ENCODE results near the gene PRKCH. TPM values are rescaled to one million over a fixed set of nuclear protein-coding genes. Genes with fewer than 3 reads are reported as not detected.

Gene PRKCH
- total RNA-seq, 1 donor from 2014 or later, result 145 TPM

GRCh38 chr14:61530896-61531295 lies 209.5 kb downstream of the PRKCH start:
- Mint-ChIP-seq H3K9me3 (no peaks in the 10 kb centered on the region), H3K4me1 (ENCODE audit: low read depth) (peaks cover 89% of the 10 kb centered on the region), H3K27ac (peak overlapping the region; percentile 42), H3K27me3 (ENCODE audit: insufficient read depth) (no peaks in the 10 kb centered on the region), H3K4me3 (no peak overlapping the region), H3K36me3 (ENCODE audit: low read depth) (peaks cover 73% of the 10 kb centered on the region)
- intact Hi-C loops (cut with micrococcal nuclease), result no loop called here
- no peak for DNase-seq (ENCODE audit: low spot score)

- H3K9me3 Mint-ChIP-seq, result no peaks in the 10 kb centered on the region
- no peak overlapping the region for H3K4me3 Mint-ChIP-seq
- peaks cover 76% of the 10 kb centered on the region for H3K36me3 Mint-ChIP-seq (ENCODE audit: low read depth)
Observed at GRCh38 chr14:61531465-61532122, 210.2 kb downstream of the PRKCH start.

DNA sequence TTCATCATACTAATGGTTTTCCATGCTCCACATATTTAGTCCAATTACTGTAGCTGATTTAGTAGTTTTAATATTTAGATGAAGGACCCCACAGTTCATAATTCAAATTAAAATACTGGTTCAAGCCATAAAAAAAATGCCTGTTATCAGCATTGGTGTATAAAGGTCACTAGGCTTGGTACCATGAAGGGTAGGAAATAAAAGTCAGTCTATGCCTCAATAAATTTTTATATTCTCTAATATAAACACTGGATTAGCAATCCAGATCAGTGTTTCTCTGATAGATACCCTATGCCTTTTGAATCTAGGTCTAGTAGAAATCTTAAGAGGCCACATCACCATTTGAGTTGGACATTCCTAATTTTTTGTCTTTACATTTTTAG lies 210.7 kb downstream of the PRKCH start:
- intact Hi-C loops (cut with micrococcal nuclease), result no loop called here
- Mint-ChIP-seq H3K27me3 (ENCODE audit: insufficient read depth) (no peaks in the 10 kb centered on the region), H3K27ac (no peak overlapping the region), H3K36me3 (ENCODE audit: low read depth) (peaks cover 76% of the 10 kb centered on the region), H3K4me1 (ENCODE audit: low read depth) (peaks cover 89% of the 10 kb centered on the region), H3K4me3 (no peak overlapping the region), H3K9me3 (no peaks in the 10 kb centered on the region)
- DNase-seq (ENCODE audit: low spot score), result no peak

More at GRCh38 chr14:61531465-61532122, 210.2 kb downstream of the PRKCH start:
- Mint-ChIP-seq H3K27ac (no peak overlapping the region), H3K27me3 (ENCODE audit: insufficient read depth) (no peaks in the 10 kb centered on the region), H3K4me1 (ENCODE audit: low read depth) (peaks cover 89% of the 10 kb centered on the region)
- DNase-seq (ENCODE audit: low spot score), result no peak
- intact Hi-C loops (cut with micrococcal nuclease), result no loop called here

DNA sequence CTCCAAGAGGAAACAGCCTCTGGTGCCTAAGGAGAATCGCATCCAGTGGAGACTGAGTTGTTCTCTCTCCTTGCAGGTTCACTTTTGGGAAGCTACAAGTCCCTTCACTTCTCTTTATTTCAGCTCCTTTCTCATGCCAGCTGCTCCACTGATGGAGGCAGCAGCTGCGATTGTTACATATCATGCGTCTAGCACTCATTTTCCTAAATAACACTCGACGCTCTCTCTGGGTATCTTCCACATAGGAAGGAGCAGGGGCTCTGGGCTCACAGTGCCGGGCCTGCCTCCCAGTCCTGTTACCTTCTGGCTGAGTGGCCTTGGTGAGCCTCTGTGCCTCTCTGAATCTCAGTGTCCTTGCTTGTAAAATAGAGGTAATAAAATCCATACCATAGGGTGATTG lies 211.4 kb downstream of the PRKCH start:
- Mint-ChIP-seq H3K4me1 (ENCODE audit: low read depth) (peaks cover 89% of the 10 kb centered on the region), H3K9me3 (no peaks in the 10 kb centered on the region), H3K4me3 (no peak overlapping the region), H3K36me3 (ENCODE audit: low read depth) (peaks cover 76% of the 10 kb centered on the region), H3K27ac (peak overlapping the region; percentile 27), H3K27me3 (ENCODE audit: insufficient read depth) (no peaks in the 10 kb centered on the region)
- no peak for DNase-seq (ENCODE audit: low spot score)
- intact Hi-C loops (cut with micrococcal nuclease), result no loop called here

DNA sequence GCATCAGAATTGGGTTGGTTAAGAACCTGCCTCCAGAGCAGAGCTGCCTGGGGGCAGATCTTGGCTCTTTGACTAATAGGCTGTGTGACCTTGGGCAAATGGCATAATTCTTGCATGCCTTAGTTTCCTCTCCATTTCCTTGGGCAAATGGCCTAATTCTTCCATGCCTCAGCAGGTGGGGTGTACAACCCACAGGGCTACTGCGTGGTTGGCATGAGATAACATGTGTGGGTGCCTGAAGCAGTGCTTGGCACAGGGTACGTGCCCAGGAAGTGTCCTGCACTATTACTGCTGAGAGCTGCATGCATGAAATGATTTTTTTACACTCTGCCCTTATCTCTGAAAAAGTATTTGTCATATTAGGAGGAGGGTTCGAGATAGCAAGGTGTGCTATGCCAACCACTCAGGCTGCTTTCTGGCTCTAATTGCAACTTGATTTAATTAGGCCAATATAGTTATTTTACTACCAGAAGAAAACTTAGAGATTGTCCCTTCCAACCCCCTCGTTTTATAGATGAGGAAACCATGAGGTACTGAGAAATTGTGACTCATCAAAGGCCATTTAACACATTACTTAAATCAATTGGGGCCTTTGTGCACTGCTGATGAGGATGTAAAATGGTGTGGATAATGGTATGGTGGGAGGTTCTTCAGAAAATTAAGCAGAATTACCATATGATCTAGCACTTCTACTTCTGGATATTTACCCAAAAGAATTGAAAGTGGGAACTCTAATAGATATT lies 212.3 kb downstream of the PRKCH start:
- H3K4me1 Mint-ChIP-seq (ENCODE audit: low read depth), result peaks cover 89% of the 10 kb centered on the region
- H3K4me3 Mint-ChIP-seq, result peak overlapping the region; percentile 55
- H3K27me3 Mint-ChIP-seq (ENCODE audit: insufficient read depth), result no peaks in the 10 kb centered on the region
- peaks cover 76% of the 10 kb centered on the region for H3K36me3 Mint-ChIP-seq (ENCODE audit: low read depth)
- no peak for DNase-seq (ENCODE audit: low spot score)
- H3K27ac Mint-ChIP-seq, result peak overlapping the region; percentile 84
- H3K9me3 Mint-ChIP-seq, result no peaks in the 10 kb centered on the region
- intact Hi-C loops (cut with micrococcal nuclease), result no loop called here

GRCh38 chr14:61535032-61535431 lies 213.7 kb downstream of the PRKCH start:
- Mint-ChIP-seq H3K27me3 (ENCODE audit: insufficient read depth) (no peaks in the 10 kb centered on the region), H3K27ac (peak overlapping the region; percentile 76), H3K9me3 (no peaks in the 10 kb centered on the region), H3K4me3 (no peak overlapping the region), H3K4me1 (ENCODE audit: low read depth) (peaks cover 91% of the 10 kb centered on the region), H3K36me3 (ENCODE audit: low read depth) (peaks cover 75% of the 10 kb centered on the region)
- intact Hi-C loops (cut with micrococcal nuclease), result loop anchor here (5.0 kb wide), 1 partner anchor 33 kb away; no protein-coding TSS in a partner anchor
- DNase-seq (ENCODE audit: low spot score), result no peak

GRCh38 chr14:61535458-61535857 lies 214.1 kb downstream of the PRKCH start:
- Mint-ChIP-seq H3K9me3 (no peaks in the 10 kb centered on the region), H3K36me3 (ENCODE audit: low read depth) (peaks cover 73% of the 10 kb centered on the region), H3K27ac (peak overlapping the region; percentile 76), H3K27me3 (ENCODE audit: insufficient read depth) (no peaks in the 10 kb centered on the region), H3K4me1 (ENCODE audit: low read depth) (peaks cover 88% of the 10 kb centered on the region), H3K4me3 (no peak overlapping the region)
- no peak for DNase-seq (ENCODE audit: low spot score)
- intact Hi-C loops (cut with micrococcal nuclease), result loop anchor here (5.0 kb wide), 1 partner anchor 33 kb away; no protein-coding TSS in a partner anchor

GRCh38 chr14:61536661-61537562 lies 215.5 kb downstream of the PRKCH start:
- peak overlapping the region; percentile 79 for H3K27ac Mint-ChIP-seq
- peaks cover 78% of the 10 kb centered on the region for H3K36me3 Mint-ChIP-seq (ENCODE audit: low read depth)
- H3K4me3 Mint-ChIP-seq, result no peak overlapping the region
- peaks cover 87% of the 10 kb centered on the region for H3K4me1 Mint-ChIP-seq (ENCODE audit: low read depth)
- intact Hi-C loops (cut with micrococcal nuclease), result loop anchor here (5.0 kb wide), 1 partner anchor 35 kb away; no protein-coding TSS in a partner anchor
- no peak for DNase-seq (ENCODE audit: low spot score)
- no peaks in the 10 kb centered on the region for H3K9me3 Mint-ChIP-seq
- no peaks in the 10 kb centered on the region for H3K27me3 Mint-ChIP-seq (ENCODE audit: insufficient read depth)

DNA sequence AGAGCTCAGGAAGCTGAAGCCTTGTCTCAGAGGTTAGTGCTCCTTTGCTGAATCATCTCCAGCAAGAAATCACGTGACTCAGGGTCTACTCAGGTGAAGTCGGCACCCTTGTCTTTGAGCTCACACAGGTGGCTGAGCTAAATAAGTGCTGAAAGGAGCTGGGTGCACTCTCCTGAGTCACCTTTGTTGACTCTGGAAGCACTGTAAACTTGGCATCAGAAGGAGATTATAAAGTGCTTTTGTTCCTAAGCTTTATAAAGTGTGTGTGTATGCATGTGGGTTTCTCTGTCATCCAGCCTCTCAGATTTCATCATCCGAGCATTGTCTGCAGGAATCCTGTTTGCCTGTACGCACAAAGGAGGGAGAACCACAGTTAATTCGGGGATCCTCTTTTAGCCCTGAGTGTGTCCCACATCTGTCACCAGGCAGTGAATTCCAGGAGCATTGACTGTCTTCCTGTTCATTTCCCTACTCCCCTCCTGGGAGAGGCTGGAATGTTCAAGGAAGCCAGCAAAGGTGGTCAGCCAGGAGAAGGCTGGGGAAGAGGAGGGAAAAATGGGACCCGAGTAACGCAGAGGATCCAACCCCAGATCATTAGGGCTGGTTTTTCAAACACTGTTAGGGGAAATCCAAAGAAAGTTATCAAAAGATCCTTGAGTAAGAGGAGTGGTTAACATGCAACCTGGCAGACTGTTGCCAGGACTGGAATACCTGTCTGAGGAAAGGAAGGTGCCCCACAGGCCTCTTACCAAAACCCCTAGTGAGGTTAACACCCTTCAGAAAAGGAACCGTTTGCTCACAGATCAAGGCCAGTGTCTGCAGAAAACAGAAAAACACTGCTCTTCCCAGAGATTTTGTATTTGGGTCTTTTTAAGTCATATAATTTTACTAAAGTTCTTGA lies 216.4 kb downstream of the PRKCH start:
- H3K9me3 Mint-ChIP-seq, result no peaks in the 10 kb centered on the region
- H3K36me3 Mint-ChIP-seq (ENCODE audit: low read depth), result peaks cover 74% of the 10 kb centered on the region
- DNase-seq (ENCODE audit: low spot score), result no peak
- intact Hi-C loops (cut with micrococcal nuclease), result loop anchor here (5.0 kb wide), 1 partner anchor 36 kb away; no protein-coding TSS in a partner anchor
- peak overlapping the region; percentile 79 for H3K27ac Mint-ChIP-seq
- H3K4me3 Mint-ChIP-seq, result peak overlapping the region; percentile 17
- peaks cover 82% of the 10 kb centered on the region for H3K4me1 Mint-ChIP-seq (ENCODE audit: low read depth)
- H3K27me3 Mint-ChIP-seq (ENCODE audit: insufficient read depth), result no peaks in the 10 kb centered on the region

DNA sequence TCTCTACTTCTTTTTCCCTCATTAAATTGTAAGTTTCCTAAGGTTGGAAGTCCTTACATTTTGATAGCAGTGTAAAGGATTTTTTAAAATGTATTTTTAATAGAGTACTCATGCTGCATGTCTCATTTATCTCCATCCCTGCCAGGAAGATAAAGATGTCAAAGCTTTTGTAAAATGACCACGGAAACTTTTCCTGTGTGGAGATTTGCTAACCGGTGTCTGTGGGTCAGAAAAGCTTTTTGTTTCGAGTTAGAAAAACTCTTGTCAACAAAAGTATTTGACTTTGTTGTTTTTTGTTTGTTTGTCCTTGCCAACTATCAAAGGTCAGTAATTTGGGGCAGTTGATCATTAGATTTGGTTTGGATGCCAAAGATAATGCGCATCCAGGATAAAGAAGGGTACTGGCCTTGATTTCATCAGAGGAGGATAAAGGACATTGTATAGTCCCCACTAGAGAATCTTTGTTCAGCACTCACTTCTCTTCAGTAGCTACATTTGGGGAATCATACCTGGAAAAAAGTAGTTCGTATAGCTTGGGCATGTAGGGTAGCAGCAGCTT lies 217.2 kb downstream of the PRKCH start:
- peaks cover 75% of the 10 kb centered on the region for H3K4me1 Mint-ChIP-seq (ENCODE audit: low read depth)
- DNase-seq (ENCODE audit: low spot score), result no peak
- no peaks in the 10 kb centered on the region for H3K27me3 Mint-ChIP-seq (ENCODE audit: insufficient read depth)
- H3K36me3 Mint-ChIP-seq (ENCODE audit: low read depth), result peaks cover 68% of the 10 kb centered on the region
- intact Hi-C loops (cut with micrococcal nuclease), result loop anchor here (5.0 kb wide), 1 partner anchor 36 kb away; no protein-coding TSS in a partner anchor
- peak overlapping the region; percentile 79 for H3K27ac Mint-ChIP-seq
- H3K9me3 Mint-ChIP-seq, result no peaks in the 10 kb centered on the region
- no peak overlapping the region for H3K4me3 Mint-ChIP-seq

DNA sequence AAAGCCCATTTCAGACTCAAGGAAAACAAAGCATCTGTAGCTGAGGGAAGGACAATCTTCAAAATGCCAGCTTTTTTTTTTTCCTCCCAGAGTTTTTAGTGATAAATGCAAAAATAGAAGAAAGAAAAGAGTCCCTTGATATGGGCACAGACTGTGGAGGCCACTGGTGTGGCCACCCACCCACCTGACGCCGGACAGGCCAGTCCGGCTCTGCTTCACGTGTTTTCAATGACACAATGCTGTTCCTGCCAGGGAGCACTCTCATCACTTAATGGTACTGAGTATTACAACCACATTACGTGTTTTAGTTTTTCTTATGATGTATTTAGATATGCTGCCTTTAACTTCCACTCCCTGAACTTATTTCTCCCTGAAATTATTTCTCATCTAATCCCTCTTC lies 218.3 kb downstream of the PRKCH start:
- no peaks in the 10 kb centered on the region for H3K9me3 Mint-ChIP-seq
- H3K36me3 Mint-ChIP-seq (ENCODE audit: low read depth), result peaks cover 58% of the 10 kb centered on the region
- no peak overlapping the region for H3K4me3 Mint-ChIP-seq
- DNase-seq (ENCODE audit: low spot score), result no peak
- no peak overlapping the region for H3K27ac Mint-ChIP-seq
- H3K27me3 Mint-ChIP-seq (ENCODE audit: insufficient read depth), result no peaks in the 10 kb centered on the region
- H3K4me1 Mint-ChIP-seq (ENCODE audit: low read depth), result peaks cover 67% of the 10 kb centered on the region
- intact Hi-C loops (cut with micrococcal nuclease), result loop anchor here (5.0 kb wide), 1 partner anchor 37 kb away; no protein-coding TSS in a partner anchor
